GM21529 (cell line): ENCODE measurements around the gene GBP1.
"Not testable (repeated sequence)": the region's sequence is repeated elsewhere in the genome, so short reads cannot be mapped to it uniquely, and the experiment has no call there.

Source experiments
- ATAC-seq: cut with Tn5 transposase; IDR thresholded peaks from one replicate; pipeline ENCODE4 v1.9.1; 2021; ENCODE audit not compliant: unreplicated experiment

Gene GBP1

DNA sequence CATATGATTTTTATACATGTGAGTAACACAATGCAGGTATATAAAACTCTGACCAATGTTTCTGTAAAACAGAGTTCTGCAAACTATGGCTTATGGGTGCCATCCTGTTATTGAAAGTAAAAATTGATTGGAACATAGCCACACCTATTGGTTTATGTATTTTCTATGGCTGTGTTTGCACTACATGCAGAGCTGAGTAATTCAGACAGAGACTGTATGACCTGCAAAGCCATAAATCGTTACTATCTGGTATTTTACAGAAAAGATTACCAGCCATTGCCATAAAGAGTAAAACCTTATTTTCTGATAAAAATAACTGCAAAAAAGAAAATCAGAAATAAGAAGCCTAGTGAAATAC is 13.1 kb downstream of the GBP1 start:
- ATAC-seq: no peak

DNA sequence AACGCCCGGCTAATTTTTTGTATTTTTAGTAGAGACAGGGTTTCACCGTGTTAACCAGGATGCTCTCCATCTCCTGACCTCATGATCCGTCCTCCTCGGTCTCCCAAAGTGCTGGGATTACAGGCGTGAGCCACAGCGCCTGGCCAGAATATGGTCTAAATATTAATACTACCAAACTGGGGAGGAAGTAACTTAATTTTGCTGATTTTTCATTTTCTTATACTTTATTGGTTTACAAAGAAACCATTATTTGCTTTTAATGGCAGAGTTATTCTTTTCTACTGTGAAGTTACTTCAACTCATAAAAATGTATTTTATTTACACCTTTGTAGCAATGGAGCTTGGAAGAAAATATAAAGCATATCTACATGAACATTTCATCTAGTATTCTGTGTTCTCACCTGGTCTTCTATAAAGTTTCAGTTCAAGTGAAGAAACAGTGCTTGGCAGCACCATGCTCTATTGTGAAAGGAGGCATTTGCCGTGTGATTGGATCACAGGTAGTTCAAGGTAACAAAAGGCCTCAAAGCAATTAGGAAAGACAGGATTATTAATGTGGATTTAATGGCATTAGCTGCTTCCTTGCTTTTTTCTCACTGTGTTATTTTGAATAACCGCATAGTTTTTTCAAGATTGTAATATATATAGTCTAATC is 13.6 kb downstream of the GBP1 start:
- no peak for ATAC-seq

DNA sequence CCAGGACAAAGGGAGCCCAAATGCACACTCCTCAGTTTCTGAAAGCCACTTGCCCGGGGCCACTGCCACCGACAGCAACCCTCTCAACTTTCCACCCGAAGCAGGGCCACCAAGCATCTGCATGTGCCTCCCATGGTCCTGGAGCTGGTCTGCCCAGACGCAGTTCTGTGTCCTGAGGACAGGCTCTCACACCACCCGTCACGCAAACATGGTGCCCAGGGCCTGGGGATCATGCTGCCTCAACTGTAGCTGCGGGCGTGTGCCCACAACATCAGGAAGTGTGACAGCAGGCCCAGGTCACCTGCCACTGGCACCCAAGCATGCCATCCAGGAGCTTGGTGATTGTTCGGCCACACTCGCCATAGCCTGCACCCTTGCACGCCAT is 14.4 kb downstream of the GBP1 start:
- ATAC-seq: no peak

DNA sequence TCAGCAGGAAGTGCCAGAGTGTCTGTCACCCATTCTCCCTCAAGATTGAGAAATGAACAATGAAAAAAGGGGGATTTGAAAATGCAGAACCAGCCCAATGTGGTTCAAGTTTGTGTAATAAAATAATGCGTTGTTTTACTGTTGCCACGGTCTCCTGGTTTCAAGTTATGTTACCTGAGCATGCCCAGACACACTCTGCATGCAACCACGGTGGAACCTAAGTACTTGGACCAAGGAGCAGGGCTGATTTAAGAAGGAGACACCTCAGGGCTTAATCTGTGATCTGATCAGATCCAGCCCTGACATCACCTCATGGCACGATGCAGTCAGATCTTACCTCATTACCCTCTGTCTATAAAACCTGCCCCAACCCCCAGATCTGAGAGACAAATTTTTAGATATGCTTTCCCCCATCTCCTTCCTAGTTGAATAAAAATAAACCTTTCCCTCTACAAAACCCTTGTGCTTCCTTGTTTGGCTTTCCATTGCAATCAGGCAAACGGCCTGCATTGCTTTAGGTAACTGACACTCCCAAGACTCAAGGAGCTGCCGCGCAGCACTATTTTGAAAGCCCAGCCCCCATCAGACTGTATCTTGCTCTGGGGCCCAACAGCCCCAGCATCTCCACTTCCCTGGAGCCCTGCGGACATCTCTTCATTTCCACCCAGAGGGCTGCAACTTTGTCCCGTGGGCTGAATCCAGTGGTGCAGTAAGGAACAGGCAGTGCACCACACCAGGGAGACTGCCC is 14.9 kb downstream of the GBP1 start:
- ATAC-seq: not testable (repeated sequence)

DNA sequence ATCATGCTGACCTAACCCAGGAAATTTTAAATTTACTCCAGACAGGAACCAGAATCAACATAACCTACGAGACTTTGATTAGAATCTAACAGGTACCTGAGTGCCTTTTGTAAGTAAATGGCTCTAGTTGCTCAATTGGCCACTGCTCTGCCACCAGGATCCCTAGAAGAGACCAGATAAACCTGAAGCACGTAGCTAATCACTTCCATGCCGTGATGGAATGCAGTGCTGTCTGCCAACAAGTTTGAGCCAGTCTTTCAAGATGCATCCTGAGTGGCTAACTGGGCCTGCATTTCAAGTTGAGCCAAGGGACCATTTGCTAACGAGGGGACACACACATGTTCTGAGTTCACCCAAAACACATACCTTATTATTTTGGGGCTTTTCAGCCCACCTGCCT is 15.8 kb downstream of the GBP1 start:
- not testable (repeated sequence) for ATAC-seq

DNA sequence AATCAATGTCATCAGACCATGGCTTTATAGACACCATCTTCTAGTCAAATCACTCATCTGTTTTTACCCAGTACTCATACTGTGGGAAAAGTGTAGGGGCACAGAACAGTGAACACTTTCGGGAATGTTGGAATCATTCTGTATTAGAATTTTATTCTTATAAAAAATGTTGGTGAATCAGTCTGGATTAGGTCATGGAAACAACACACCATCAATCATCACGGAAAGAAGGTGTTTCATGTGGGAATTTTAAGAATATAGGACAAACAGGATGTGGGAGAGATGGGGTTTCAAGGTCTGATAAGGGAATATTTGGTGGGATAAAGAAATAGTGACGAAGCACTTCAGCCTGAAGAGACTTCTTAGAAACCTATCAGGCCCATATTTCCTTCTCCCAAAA is 17.3 kb downstream of the GBP1 start:
- no peak for ATAC-seq

DNA sequence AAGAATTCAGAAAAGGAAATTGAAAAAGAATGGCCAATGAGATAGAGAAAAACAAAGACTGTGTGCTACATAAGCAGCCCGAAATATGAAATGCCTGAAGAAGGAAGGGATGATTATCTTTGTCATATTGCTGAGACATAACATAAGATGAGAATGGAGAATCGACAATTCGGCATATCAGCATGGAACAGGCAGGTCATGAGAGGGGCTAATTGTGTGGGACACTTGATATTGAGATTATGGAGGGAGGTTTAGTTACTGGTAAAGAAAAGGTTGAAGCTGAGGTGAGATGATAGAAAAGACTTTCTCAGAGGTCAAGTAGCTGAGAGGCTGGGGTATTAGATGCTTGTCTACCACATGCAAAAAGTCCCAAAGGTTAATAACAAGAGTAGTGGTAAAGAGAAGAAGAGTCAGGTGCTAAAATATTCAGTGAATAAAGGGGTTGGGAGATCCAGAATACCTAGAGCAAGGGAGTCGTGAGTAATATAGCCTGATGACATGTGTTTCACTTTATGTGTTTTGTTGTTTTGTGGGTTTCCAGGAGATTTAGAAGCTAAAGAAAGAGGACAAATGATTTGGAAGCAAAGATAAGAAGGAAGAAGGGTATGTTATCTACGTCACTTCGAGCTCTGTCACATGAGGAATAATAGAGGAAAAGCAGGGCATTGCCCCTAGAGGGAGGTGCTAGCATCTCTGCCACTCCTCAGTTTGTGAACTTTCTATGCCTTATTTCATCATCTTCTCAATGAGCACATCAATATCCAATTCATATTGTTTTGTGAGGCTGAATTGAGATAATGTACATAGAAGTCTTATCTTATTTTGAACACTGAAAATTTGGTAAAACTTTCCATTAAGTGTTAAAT is 18.5 kb downstream of the GBP1 start:
- ATAC-seq: peak; percentile 74

DNA sequence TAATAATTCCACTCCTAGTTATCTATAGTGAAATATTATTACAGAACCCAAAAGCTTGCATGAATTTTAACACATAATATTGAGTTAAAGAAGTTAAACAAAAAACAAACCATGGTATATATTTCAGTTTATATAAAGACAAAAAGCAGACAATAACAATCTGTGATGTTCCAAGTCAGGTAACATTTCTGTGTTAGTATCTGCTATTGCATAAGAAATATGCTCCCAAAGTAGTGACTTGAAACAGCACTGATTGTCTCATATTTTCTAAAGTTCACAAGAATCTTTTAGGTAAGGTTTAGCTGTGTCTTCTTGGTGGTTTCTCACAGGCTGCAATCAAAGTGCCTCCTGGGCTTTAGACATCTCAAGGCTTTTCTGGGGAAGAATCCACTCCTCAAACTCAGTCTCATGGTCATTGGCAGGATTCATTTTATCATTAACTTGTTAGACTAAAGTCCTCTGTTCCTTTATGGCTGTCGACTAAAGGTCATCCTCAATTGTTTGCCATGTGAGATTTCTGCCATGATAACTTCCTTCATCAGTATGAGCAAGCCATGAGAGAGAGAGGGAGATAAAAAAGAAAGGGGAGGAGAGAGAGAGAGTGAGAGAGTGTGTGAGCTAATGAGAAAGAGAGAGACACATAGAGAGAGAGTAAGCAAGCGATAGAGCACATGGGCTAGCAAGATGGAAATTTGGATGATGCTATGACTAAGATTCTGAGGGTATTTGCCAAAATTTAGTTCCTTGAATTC is 19.9 kb downstream of the GBP1 start:
- ATAC-seq: no peak

DNA sequence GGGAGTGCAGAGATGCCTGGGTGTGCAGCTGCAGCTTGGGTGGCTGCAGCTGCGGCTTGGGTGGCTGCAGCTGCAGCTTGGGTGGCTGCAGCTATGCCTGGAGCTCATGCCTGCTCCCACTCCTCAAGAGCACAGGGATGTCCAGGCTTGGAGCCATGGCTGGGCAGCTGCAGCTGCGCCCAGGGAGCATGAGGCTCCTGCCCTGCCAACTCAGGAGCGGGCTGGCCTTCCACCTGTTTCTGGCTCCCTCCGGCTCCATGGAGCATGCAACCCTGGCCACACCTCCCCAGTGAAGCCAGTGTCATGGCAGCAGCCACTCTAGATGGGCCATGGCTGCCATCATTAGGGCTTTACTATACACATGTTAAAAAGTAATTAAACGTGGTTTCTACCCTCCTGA is 21.1 kb downstream of the GBP1 start:
- no peak for ATAC-seq

DNA sequence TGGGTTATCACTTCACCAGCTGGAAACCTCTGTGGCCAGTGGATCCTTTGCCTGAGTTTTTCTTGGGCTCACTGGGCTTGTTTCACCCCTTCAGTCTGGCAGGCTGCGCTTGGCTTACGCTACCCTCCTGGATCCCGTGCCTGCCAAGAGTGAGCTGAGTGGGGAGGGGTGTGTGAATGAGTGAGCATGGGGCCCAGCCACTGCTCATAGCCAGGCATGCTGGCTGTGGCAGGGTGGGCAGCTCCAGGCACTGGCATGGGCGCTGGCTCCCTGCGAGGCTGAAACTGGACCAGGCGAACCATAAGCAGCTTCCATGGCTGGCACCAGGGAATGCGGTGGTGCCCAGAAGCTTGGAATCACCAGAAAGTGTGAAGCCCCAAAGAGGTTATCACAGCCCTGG is 22.5 kb downstream of the GBP1 start:
- ATAC-seq: no peak

DNA sequence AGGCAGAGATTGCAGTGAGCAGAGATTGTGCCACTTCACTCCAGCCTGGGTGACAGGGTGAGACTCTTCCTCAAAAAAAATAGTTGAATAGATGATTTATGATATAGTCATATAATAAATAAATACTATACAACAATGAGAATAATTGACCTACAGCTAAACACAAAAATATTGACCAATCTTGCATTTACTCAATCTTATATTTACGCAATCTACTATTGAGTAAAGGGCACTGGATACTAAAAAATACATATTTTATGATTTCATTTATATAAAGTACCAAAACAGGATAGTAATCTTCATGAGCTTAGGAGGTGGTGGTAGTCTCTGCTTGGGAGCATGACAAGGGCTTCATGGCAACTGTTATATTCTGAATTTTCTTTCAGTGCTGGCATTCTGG is 23.3 kb downstream of the GBP1 start:
- ATAC-seq: no peak

DNA sequence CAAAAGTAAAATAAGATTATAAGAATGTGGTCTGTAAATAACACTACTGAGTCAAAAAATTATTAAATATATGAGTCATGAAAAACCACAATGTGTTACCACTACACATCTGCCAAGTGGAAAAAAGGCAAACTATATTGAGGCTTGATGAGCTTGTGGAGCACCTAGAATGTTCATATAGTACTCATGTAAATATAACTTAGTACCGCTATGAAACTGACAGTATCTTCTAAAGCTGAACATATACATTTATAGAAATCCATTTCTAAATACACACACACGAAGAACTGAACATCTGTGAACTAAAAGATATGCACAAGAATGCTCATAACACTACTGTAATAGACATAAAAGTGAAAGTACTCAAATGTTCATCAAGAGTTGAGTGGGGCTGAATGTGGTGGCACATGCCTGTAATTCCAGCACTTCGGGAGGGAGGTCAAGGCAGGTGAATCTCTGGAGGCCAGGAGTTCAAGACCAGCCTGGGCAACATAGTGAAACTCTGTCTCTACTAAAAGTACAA is 23.8 kb downstream of the GBP1 start:
- ATAC-seq: peak; percentile 95

DNA sequence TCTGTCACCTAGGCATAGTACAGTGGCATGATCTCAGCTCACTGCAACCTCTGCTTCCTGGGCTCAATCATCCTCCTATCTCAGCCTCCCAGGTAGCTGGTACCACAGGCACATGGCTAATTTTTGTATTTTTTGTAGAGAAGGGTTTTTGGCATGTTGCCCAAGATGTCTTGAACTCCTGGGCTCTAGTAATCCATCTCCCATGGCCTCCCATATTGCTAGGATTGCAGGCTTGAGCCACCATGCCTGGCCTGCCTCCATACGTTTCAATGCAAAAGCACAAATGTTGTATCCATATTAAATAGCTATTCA is 24.7 kb downstream of the GBP1 start:
- ATAC-seq: no peak

DNA sequence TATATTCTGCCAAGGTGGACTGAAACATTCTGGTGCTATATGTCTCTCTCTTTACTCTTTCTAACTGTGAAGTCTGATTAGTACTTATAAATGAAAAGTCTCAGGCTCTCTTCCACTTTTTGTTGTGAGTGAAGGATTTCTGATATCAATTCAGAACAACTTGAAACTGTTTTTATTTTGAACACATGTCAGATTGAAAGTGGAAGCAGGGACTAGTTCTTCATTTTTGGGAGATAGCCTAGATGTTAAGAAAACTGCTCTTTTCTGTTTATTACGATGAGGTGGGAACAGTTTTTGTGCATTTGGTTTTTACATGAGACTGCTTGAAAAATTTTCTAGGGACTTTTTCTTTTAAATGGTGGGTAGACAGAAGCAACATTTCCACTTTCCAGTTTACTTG is 27.8 kb downstream of the GBP1 start:
- ATAC-seq: no peak

DNA sequence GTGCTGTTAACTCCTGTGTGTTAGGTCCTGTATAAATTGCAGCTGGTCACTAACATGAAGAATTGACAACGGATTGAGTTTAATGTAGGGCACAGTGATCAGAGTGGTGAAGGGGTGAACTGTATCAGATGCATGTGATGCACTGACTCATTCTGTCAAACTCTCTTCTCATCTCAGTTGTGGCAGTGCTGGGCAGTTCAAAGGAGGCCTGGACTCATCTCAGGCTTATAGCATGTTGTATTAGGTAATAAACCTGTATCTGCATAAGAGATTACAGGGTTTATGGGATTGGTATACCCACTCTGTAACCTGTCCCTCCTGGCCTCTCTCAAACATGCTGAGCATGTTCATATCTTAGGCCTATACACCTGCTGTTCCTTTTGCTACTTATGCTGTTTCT is 29.9 kb downstream of the GBP1 start:
- no peak for ATAC-seq

DNA sequence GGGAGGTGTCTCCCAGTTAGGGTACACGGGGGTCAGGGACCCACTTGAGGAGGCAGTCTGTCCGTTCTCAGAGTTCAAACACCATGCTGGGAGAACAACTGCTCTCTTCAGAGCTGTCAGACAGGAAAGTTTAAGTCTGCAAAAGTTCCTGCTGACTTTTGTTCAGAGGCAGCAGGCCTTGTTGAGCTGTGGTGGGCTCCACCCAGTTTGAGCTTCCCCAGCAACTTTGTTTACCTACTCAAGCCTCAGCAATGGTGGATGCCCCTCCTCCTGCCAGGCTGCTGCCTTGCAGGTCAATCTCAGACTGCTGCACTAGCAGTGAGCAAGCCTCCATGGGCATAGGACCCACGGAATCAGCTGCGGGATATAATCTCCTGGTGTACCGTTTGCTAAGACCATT is 31.0 kb downstream of the GBP1 start:
- ATAC-seq: not testable (repeated sequence)

DNA sequence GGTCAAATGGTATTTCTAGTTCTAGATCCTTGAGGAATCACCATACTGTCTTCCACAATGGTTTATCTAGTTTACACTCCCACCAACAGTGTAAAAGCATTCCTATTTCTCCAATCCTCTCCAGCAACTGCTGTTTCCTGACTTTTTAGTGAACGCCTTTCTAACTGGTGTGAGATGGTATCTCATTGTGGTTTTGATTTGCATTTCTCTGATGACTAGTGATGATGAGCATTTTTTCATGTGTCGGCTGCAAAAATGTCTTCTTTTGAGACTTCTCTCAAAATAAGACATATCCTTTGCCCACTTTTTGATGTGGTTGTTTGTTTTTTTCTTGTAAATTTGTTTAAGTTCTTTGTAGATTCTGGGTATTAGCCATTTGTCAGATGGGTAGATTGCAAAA is 36.0 kb downstream of the GBP1 start:
- not testable (repeated sequence) for ATAC-seq

DNA sequence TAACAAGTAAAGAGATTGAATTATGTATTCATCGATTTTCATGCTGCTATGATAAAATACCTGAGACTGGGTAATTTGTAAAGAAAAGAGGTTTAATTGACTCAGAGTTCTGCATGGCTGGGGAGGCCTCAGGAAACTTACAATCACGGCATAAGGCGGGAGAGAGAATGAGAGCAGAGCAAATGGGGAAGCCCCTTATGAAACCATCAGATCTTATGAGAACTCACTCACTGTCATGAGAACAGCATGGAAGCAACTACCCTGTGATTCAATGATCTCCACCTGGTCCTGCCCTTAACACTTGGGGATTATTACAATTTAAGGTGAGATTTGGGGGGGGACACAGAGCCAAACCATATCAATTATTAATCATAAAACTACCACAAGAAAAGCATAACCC is 39.1 kb downstream of the GBP1 start:
- ATAC-seq: no peak

DNA sequence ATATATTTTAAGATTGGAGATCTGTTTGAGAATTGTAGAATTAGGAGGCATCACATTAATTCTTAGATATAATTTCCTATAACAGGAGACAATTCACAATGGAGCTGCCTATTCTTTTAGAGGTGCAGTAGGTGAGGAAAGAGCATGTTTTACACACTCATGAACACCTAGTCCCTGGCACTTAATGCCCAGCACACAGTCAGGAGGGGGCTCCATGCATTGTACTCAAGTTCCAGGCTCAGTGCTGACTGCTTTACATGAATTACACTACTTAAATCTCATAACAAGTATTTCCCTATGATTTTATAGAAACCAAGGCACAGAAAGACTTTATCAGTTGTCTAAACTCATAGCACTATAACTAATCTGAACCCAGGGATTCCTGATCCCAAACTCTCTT is 42.0 kb downstream of the GBP1 start:
- ATAC-seq: no peak

DNA sequence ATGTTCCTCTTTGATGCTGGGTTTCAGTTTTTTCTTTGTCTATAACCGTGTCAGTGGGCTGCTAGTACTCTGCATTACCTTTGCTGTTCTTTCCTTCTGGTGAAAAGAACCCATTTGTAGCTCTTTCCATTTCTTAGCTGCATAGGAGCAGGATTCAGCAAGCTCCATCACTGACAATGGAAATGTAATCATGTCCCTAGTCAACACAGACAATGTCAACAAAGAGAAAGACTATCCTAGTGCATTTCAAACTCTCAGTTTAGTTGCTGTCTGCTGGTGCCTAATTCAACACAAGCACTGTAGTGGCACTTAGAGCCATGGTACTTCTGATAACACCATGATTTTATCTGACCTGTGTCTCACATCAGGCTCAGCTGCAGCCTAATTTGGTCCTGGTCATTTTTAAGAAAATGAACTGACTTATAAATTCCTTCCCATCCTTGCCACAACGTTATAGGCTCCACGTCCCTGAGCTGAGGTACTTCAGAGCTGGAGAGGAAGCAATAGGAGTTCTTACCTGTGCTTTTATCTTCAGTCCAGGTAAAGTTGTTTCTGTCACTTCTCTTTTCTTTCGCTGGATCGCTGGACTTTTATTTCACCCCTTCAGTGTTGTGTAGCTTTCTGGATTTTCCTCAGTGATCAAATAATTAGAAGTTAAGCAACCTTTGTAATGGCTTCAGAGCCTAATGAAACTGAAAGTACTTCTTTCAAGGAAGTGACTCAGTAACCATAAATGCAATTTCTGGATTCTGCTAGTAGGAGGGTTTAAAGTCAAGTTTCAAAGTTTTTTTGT is 42.6 kb downstream of the GBP1 start, which contains the start of gene GBP3:
TSS of gene GBP3 (minus strand) at position 700 of the 793 bp plus-strand sequence. CDS start 2,145 bp downstream, outside the sequence.
- peak; percentile 79 for ATAC-seq
